Heart right ventricle (tissue), 16 donors: ENCODE data around the gene KLHL29. TPM values are rescaled to one million over a fixed set of nuclear protein-coding genes. Genes with fewer than 3 reads are reported as not detected.

Source experiments
- ATAC-seq, 8 donors: fragments of 200-7000 bp; cut with Tn5 transposase; one replicate each; pipeline ENCODE4 v1.9.1; 2020; ENCODE audit warnings: mild to moderate bottlenecking in 8 of 8, moderate library complexity in 8 of 8, moderate number of reproducible peaks in 1 of 8
- DNase-seq, 2 donors: peaks; one replicate each; pipeline ENCODE4 v3.0.0-alpha.2; 2020
- H3K27ac ChIP-seq, 10 donors: fragments of 200-600 bp; sonication (generic) in 2 of 10; one replicate each; pipeline versions ENCODE4 v1.5.0 to v1.8.0; 2020 to 2022; ENCODE audit warnings: mild to moderate bottlenecking in 3 of 10
- H3K27me3 ChIP-seq, 7 donors: fragments of 200-600 bp; one replicate each; pipeline ENCODE4 v1.8.0; 2021 to 2022; ENCODE audit warnings: mild to moderate bottlenecking in 2 of 7
- H3K36me3 ChIP-seq, 9 donors: fragments of 200-600 bp; sonication (generic) in 1 of 9; one replicate each; pipeline versions ENCODE4 v1.5.0 to v1.8.0; 2020 to 2022; ENCODE audit warnings: mild to moderate bottlenecking in 2 of 9
- H3K4me1 ChIP-seq, 9 donors: fragments of 200-600 bp; sonication (generic) in 1 of 9; one replicate each; pipeline versions ENCODE4 v1.5.0 to v1.8.0; 2020 to 2022; ENCODE audit warnings: mild to moderate bottlenecking in 4 of 9
- H3K4me3 ChIP-seq, 10 donors: fragments of 200-600 bp; sonication (generic) in 2 of 10; one replicate each; pipeline versions ENCODE4 v1.5.0 to v1.8.0; 2020 to 2022; ENCODE audit warnings: mild to moderate bottlenecking in 7 of 10, moderate library complexity in 2 of 10
- H3K9me3 ChIP-seq, 11 donors: fragments of 200-600 bp in 10 of 11; sonication (generic) in 2 of 11; one replicate each; pipeline versions ENCODE4 v1.5.0 to v1.8.0; 2013 to 2022; ENCODE audit warnings: mild to moderate bottlenecking in 2 of 11, control low read depth in 1 of 11, moderate library complexity in 1 of 11
- CTCF ChIP-seq, 9 donors: fragments of 200-600 bp; sonication (generic) in 2 of 9; IDR thresholded peaks; one replicate each; pipeline versions ENCODE4 v1.5.0 to v1.8.0; 2021 to 2022; ENCODE audit warnings: antibody characterized with exemption in 9 of 9, mild to moderate bottlenecking in 5 of 9, moderate library complexity in 1 of 9
- WGBS, 2 donors: extraction: QIAGEN DNeasy Blood & Tissue Kit; methylation state at CpG; one replicate each; pipeline ENCODE4 v1.1.7; 2013; ENCODE audit warnings: inconsistent platforms in 1 of 2; 5-methylcytosine and 5-hydroxymethylcytosine counted together
- intact Hi-C, 10 donors: fragments of 100-400 bp; cut with DNase I; formaldehyde crosslinking; loops; one replicate each; pipeline versions ENCODE4 v1.11.1 to v1.14.2; 2022
- polyA plus RNA-seq, 2 donors: library from polyadenylated mRNA; stranded (reverse); fragments of 200-250 nt; gene quantifications; one replicate each; pipeline ENCODE4 v1.2.3, GENCODE V29; 2013
- total RNA-seq, 10 donors: library from RNA; stranded (reverse); fragmentation: NEBNext Ultra II Directional in 3 of 10; extraction: Animal tissue kit (Norgen Biotek cat#: 25700) in 3 of 10; gene quantifications; one replicate each; pipeline versions ENCODE4 v1.2.1 to v1.2.4, GENCODE V29; 2021 to 2023
- donor health status: Arrhythmogenic right ventricular cardiomyopathy.
- donor health status: ischemic (EF 13 %, LVEDD 7.1; RV severe dilation, severe dysfunction).
- donor health status: healthy with polysubstance abuse.
- donor health status: DM: no; HTN: yes; CAD: no.
- donor health status: DM: no; HTN: no; CAD: no.
- donor health status: ischemic (EF 25% LVEDD 6.9; RV normal size, moderate dysfunction).
- donor health status: ischemic (EF 25% LVEDD 5.7; RV mildly dilated, moderate dysfunction).
- donor health status: healthy.
- donor health status: DM: yes; HTN: yes; CAD: no.
- donor health status: Ischemic cardiomyopathy.
- donor health status: ischemic (EF 35%, LVEDD 5.7; RV mildly dilated, moderate dysfunction).
- donor health status: nonischemic (EF 11% LVEDD 7.7; RV severe dilation, severe dysfunction).
- donor health status: DM: yes; HTN: yes; CAD: no.
- donor health status: PGD.
- donor health status: ischemic (EF 29% LVEDD 5.4; RV normal size, mild dysfunction).
- donor health status: nonischemic (EF 23%, LVEDD 6.1; RV moderate dilation, normal function).

KLHL29 gene
- total and polyA plus RNA-seq, 12 donors: 0.71 to 1.5 (median 1.0) TPM

DNA sequence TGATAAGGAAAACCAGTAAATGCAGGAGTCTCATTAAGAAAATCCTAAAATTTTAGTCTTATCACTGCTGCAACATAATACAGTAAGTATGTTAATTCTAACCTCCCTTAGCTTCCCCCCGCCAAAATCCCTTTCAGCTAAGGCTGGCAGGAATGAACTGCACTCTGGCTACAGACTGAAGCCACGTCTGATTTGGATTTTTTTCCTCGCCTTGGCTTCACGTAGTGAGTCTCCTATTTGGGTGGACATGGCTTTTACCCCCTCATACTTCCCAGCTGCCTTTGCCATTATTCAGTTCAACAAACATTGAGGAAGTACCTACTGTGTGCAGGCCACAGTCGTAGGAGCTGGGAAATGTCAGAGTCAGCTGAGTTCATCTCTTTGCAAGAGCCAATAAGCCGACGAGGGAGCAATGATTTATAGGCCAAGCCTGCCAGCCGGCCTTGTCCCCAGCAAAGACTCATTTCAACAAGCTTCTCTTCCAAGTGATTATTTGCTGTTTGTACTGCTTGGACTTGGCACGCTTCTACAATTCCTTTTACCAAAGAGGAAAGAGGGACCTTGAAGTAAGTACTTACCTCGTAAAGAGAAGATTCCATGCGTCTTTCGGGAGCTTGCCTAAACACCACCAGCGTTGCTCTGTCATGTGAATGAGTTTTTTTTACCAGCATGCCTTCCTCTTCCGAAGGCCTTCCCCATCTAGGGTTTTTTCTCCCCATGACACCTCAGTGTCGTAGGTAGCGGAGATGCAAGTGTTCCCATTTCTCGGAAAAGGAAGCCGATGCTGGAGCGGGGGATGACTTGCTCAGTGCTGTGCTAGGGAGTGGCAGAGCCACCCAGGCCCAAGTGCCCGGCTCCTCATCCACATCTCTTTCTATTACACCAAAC lies 138.6 kb downstream of the KLHL29 start:
- intact Hi-C loops: no loop called here
- peaks cover 0 to 28% (median 10%) of the 10 kb centered on the region in 9 donors for H3K4me1 ChIP-seq

GRCh38 chr2:23524261-23524706 lies 139.3 kb downstream of the KLHL29 start:
- peaks cover 0 to 8% (median 0%) of the 10 kb centered on the region in 7 donors for H3K27me3 ChIP-seq
- H3K27ac ChIP-seq: peak overlapping the region in 3 of 10 donors; percentile 17 to 60 (median 30)
- TF ChIP-seq CTCF (IDR thresholded peaks at IDR 0.05): no peak
- intact Hi-C loops: no loop called here
- ATAC-seq: peak in 5 of 8 donors; percentile 22 to 35 (median 29)
- no peaks in the 10 kb centered on the region for H3K9me3 ChIP-seq
- H3K4me3 ChIP-seq: no peak overlapping the region
- DNase-seq: no peak
- no peaks in the 10 kb centered on the region for H3K36me3 ChIP-seq
- 78 to 85% methylated on average over 19 of the region's 19 CpGs for WGBS, 2 donors
- H3K4me1 ChIP-seq: peaks cover 0 to 28% (median 10%) of the 10 kb centered on the region in 9 donors

More for the DNA sequence above, 138.6 kb downstream of the KLHL29 start:
- H3K36me3 ChIP-seq: no peaks in the 10 kb centered on the region
- WGBS, 2 donors: 58 to 65% methylated on average over 20 of the region's 20 CpGs
- H3K4me3 ChIP-seq: no peak overlapping the region
- TF ChIP-seq CTCF (IDR thresholded peaks at IDR 0.05): no peak
- DNase-seq (no peak), ATAC-seq (peak in 4 of 8 donors; percentile 26 to 48 (median 42))
- H3K27me3 ChIP-seq: peaks cover 0 to 6% (median 0%) of the 10 kb centered on the region in 7 donors
- peak overlapping the region in 3 of 10 donors; percentile 15 to 60 (median 30) for H3K27ac ChIP-seq
- H3K9me3 ChIP-seq: no peaks in the 10 kb centered on the region

DNA sequence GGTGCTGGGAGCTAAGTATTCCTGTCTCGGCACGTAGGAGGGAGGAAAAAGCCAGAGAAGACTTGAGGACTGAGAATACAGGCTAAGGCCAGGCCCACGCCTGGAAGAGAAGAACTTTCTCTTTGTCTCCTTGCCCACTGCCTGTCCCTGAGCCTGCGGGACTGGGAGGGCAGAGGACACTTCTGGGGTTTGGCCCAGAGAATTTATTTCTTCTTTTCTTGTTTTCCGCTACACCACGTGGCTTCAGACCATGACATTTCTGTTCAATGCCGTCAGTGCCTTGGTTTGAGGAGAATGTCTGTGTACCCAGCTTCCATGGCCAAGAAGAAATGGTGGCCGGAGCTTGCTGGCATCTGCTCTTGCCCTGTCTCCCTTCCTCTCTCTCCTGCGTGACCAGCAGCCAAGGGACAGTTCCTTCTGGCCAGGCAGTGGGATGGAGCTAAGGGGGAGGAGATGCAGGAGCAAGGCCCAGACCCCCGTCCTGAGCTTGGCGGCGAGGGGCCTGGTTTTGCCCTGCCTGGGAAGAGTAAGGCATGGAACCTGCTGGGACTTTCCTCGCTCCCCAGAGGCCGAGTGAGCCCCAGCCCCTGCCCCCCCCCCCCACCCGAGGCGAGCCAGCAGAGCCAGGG lies 140.3 kb downstream of the KLHL29 start:
- Histone ChIP-seq H3K36me3 (no peaks in the 10 kb centered on the region), H3K4me1 (peaks cover 0 to 25% (median 10%) of the 10 kb centered on the region in 9 donors), H3K27me3 (peaks cover 0 to 8% (median 0%) of the 10 kb centered on the region in 7 donors), H3K4me3 (no peak overlapping the region), H3K9me3 (no peaks in the 10 kb centered on the region), H3K27ac (peak overlapping the region in 4 of 10 donors; percentile 17 to 65 (median 37))
- DNase-seq (no peak), ATAC-seq (no peak)
- intact Hi-C loops: no loop called here
- 84 to 90% methylated on average over 14 to 16 of the region's 16 CpGs for WGBS, 2 donors
- TF ChIP-seq CTCF (IDR thresholded peaks at IDR 0.05): no peak

DNA sequence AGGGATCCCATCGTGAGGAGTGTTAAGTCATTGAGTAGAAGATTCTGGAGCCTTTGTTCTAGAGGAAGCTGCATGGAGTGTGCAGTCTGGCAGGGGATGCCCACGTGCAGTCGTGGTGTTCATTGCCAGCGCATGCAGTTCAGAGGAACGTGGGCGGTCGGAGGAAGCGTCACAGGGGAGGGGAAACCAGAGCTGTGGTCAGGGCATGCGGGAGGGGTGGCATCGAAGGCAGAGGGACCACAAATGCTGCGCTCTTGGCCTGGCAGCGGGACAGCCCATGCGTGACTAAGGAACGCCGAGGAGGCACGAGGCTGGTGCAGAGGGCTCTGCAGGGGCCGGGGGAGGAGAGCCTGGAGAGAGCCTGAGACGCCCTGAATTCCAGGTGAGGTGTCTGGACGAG lies 141.1 kb downstream of the KLHL29 start:
- Histone ChIP-seq H3K4me3 (no peak overlapping the region), H3K27me3 (peaks cover 0 to 8% (median 0%) of the 10 kb centered on the region in 7 donors), H3K27ac (no peak overlapping the region), H3K9me3 (no peaks in the 10 kb centered on the region), H3K36me3 (no peaks in the 10 kb centered on the region), H3K4me1 (peaks cover 0 to 24% (median 10%) of the 10 kb centered on the region in 9 donors)
- TF ChIP-seq CTCF (IDR thresholded peaks at IDR 0.05): no peak
- DNase-seq: no peak
- WGBS, 2 donors: 87 to 89% methylated on average over 19 of the region's 19 CpGs
- no peak for ATAC-seq
- intact Hi-C loops: no loop called here
